Neural progenitor cell (in vitro differentiated cells): ENCODE results near the gene HLA-DOB. TPM values are rescaled to one million over a fixed set of nuclear protein-coding genes. Genes with fewer than 3 reads are reported as not detected.

Experiments used
- DNase-seq: peaks from one replicate; pipeline ENCODE4 v3.0.0-alpha.2; 2016; ENCODE audit warnings: low spot score
- H2AFZ ChIP-seq: fragments of 200-600 bp; sonication (generic); replicated peaks from 2 replicates; pipeline ENCODE4 v1.6.1; 2016; ENCODE audit warnings: antibody characterized with exemption
- H3F3A ChIP-seq: fragments of 200-600 bp; sonication (generic); 2 replicates; pipeline ENCODE4 v1.6.1; 2016; ENCODE audit warnings: antibody characterized with exemption, low read depth
- H3K27ac ChIP-seq: fragments of 200-600 bp; sonication (generic); 2 replicates; pipeline ENCODE4 v1.5.1; 2016; ENCODE audit warnings: mild to moderate bottlenecking
- H3K27me3 ChIP-seq: fragments of 200-600 bp; sonication (generic); 2 replicates; pipeline ENCODE4 v1.6.1; 2016; ENCODE audit warnings: mild to moderate bottlenecking, moderate library complexity
- H3K36me3 ChIP-seq: fragments of 200-600 bp; sonication (generic); 2 replicates; pipeline ENCODE4 v1.5.1; 2016
- H3K4me1 ChIP-seq: fragments of 200-600 bp; sonication (generic); 2 replicates; pipeline ENCODE4 v1.6.1; 2016; ENCODE audit warnings: mixed run types
- H3K4me2 ChIP-seq: fragments of 200-600 bp; sonication (generic); 2 replicates; pipeline ENCODE4 v1.6.1; 2016
- H3K4me3 ChIP-seq: fragments of 200-600 bp; sonication (generic); 2 replicates; pipeline ENCODE4 v1.5.1; 2016
- H3K79me2 ChIP-seq: fragments of 200-600 bp; sonication (generic); 2 replicates; pipeline ENCODE4 v1.6.1; 2016; ENCODE audit warnings: low read depth
- H3K9ac ChIP-seq: fragments of 200-600 bp; sonication (generic); 2 replicates; pipeline ENCODE4 v1.6.1; 2016
- H3K9me3 ChIP-seq: fragments of 200-600 bp; sonication (generic); 2 replicates; pipeline ENCODE4 v1.5.1; 2016; ENCODE audit warnings: low read depth
- H4K20me1 ChIP-seq: fragments of 200-600 bp; sonication (generic); 2 replicates; pipeline ENCODE4 v1.6.1; 2016; ENCODE audit warnings: low read depth
- H3K27ac Mint-ChIP-seq: 3 replicates; pipeline ENCODE4 v1.8.0; 2021; ENCODE audit warnings: mixed read lengths
- H3K27me3 Mint-ChIP-seq: 2 replicates; pipeline ENCODE4 v1.8.0; 2022; ENCODE audit warnings: low read depth, mild to moderate bottlenecking, inconsistent platforms, moderate library complexity, mixed read lengths; ENCODE audit not compliant: insufficient read depth
- H3K36me3 Mint-ChIP-seq: 3 replicates; pipeline ENCODE4 v1.8.0; 2021; ENCODE audit warnings: mixed read lengths
- H3K4me1 Mint-ChIP-seq: 3 replicates; pipeline ENCODE4 v1.8.0; 2021; ENCODE audit warnings: mixed read lengths
- H3K4me3 Mint-ChIP-seq: 3 replicates; pipeline ENCODE4 v1.8.0; 2021; ENCODE audit warnings: mild to moderate bottlenecking, moderate library complexity, mixed read lengths
- H3K9me3 Mint-ChIP-seq: 3 replicates; pipeline ENCODE4 v1.8.0; 2020; ENCODE audit warnings: mixed read lengths
- CTCF ChIP-seq: fragments of 200-600 bp; sonication (generic); IDR thresholded peaks from 2 replicates; pipeline ENCODE4 v1.5.1; 2017; ENCODE audit warnings: antibody characterized with exemption, mild to moderate bottlenecking
- EZH2 ChIP-seq: fragments of 200-600 bp; sonication (generic); IDR thresholded peaks from 2 replicates; pipeline ENCODE4 v1.6.1; 2017; ENCODE audit warnings: antibody characterized with exemption, mild to moderate bottlenecking, moderate library complexity
- EZH2phosphoT487 ChIP-seq: fragments of 200-600 bp; sonication (generic); IDR thresholded peaks from 2 replicates; pipeline ENCODE4 v1.6.1; 2017; ENCODE audit warnings: antibody characterized with exemption
- total RNA-seq: library from RNA; depleted of rRNA; stranded (reverse); fragments of >200 nt; gene quantifications from 2 replicates; pipeline ENCODE4 v1.2.3, GENCODE V29; 2015; ENCODE audit warnings: low replicate concordance

Gene HLA-DOB
- total RNA-seq, 1 donor from 2014 or later, result 2.6 TPM

- no peaks in the 10 kb centered on the region for H3F3A ChIP-seq
- no peaks in the 10 kb centered on the region for H3K9me3 ChIP-seq
- Mint-ChIP-seq H3K4me1 (no peaks in the 10 kb centered on the region), H3K27ac (no peak overlapping the region), H3K4me3 (no peak overlapping the region), H3K36me3 (no peaks in the 10 kb centered on the region), H3K9me3 (no peaks in the 10 kb centered on the region), H3K27me3 (peaks cover 6% of the 10 kb centered on the region)
- H2AFZ ChIP-seq, result no peak overlapping the region
- H3K27me3 ChIP-seq, result no peaks in the 10 kb centered on the region
- no peak overlapping the region for H3K4me3 ChIP-seq
- H3K4me2 ChIP-seq, result no peak overlapping the region
- no peaks in the 10 kb centered on the region for H3K36me3 ChIP-seq
- H3K4me1 ChIP-seq, result no peaks in the 10 kb centered on the region
- TF ChIP-seq EZH2phosphoT487, result no peak
- no peak for TF ChIP-seq CTCF
- TF ChIP-seq EZH2, result no peak
- no peaks in the 10 kb centered on the region for H3K79me2 ChIP-seq
- H4K20me1 ChIP-seq, result no peaks in the 10 kb centered on the region
- no peak for DNase-seq
- no peak overlapping the region for H3K27ac ChIP-seq
- H3K9ac ChIP-seq, result no peak overlapping the region
Observed at GRCh38 chr6:32774426-32774825, 42.4 kb downstream of the HLA-DOB start.

GRCh38 chr6:32772656-32773055 lies 44.1 kb downstream of the HLA-DOB start:
- Histone ChIP-seq H3K79me2 (no peaks in the 10 kb centered on the region), H3K27me3 (no peaks in the 10 kb centered on the region), H3K9me3 (no peaks in the 10 kb centered on the region), H3K4me3 (no peak overlapping the region), H3K4me2 (no peak overlapping the region), H3K36me3 (no peaks in the 10 kb centered on the region), H3F3A (no peaks in the 10 kb centered on the region), H2AFZ (no peak overlapping the region), H3K27ac (no peak overlapping the region), H4K20me1 (no peaks in the 10 kb centered on the region), H3K9ac (no peak overlapping the region), H3K4me1 (no peaks in the 10 kb centered on the region)
- TF ChIP-seq CTCF (no peak), EZH2 (no peak), EZH2phosphoT487 (no peak)
- H3K4me3 Mint-ChIP-seq, result no peak overlapping the region
- DNase-seq, result no peak
- H3K36me3 Mint-ChIP-seq, result no peaks in the 10 kb centered on the region
- H3K27ac Mint-ChIP-seq, result no peak overlapping the region
- H3K27me3 Mint-ChIP-seq, result peaks cover 3% of the 10 kb centered on the region
- no peaks in the 10 kb centered on the region for H3K9me3 Mint-ChIP-seq
- H3K4me1 Mint-ChIP-seq, result no peaks in the 10 kb centered on the region

GRCh38 chr6:32764048-32764447 lies 52.8 kb downstream of the HLA-DOB start:
- DNase-seq, result no peak
- no peaks in the 10 kb centered on the region for H3K27me3 Mint-ChIP-seq
- no peaks in the 10 kb centered on the region for H3F3A ChIP-seq
- H3K9ac ChIP-seq, result no peak overlapping the region
- no peak overlapping the region for H3K27ac ChIP-seq
- no peak overlapping the region for H3K4me2 ChIP-seq
- H2AFZ ChIP-seq, result no peak overlapping the region
- H3K9me3 Mint-ChIP-seq, result no peaks in the 10 kb centered on the region
- H4K20me1 ChIP-seq, result no peaks in the 10 kb centered on the region
- H3K27me3 ChIP-seq, result no peaks in the 10 kb centered on the region
- no peaks in the 10 kb centered on the region for H3K4me1 Mint-ChIP-seq
- H3K27ac Mint-ChIP-seq, result no peak overlapping the region
- no peaks in the 10 kb centered on the region for H3K36me3 ChIP-seq
- H3K4me3 ChIP-seq, result no peak overlapping the region
- H3K4me1 ChIP-seq, result no peaks in the 10 kb centered on the region
- no peaks in the 10 kb centered on the region for H3K36me3 Mint-ChIP-seq
- H3K9me3 ChIP-seq, result no peaks in the 10 kb centered on the region
- H3K4me3 Mint-ChIP-seq, result no peak overlapping the region
- no peak for TF ChIP-seq EZH2
- TF ChIP-seq EZH2phosphoT487, result no peak
- TF ChIP-seq CTCF, result no peak
- no peaks in the 10 kb centered on the region for H3K79me2 ChIP-seq

GRCh38 chr6:32763421-32763820 lies 53.4 kb downstream of the HLA-DOB start, which contains the start of gene HLA-DQB2:
Gene HLA-DQB2, minus strand, starts transcription at chr6:32763532. Its CDS starts 62 bp downstream, at chr6:32763470.
- no peaks in the 10 kb centered on the region for H4K20me1 ChIP-seq
- H3K9me3 ChIP-seq, result no peaks in the 10 kb centered on the region
- no peaks in the 10 kb centered on the region for H3K4me1 ChIP-seq
- no peaks in the 10 kb centered on the region for H3K9me3 Mint-ChIP-seq
- no peak within 1 kb of the TSS for H3K27ac Mint-ChIP-seq
- H3F3A ChIP-seq, result no peaks in the 10 kb centered on the region
- DNase-seq, result no peak
- H3K79me2 ChIP-seq, result no peaks in the 10 kb centered on the region
- H2AFZ ChIP-seq, result no peak within 1 kb of the TSS
- no peaks in the 10 kb centered on the region for H3K27me3 ChIP-seq
- no peak within 1 kb of the TSS for H3K27ac ChIP-seq
- no peak within 1 kb of the TSS for H3K9ac ChIP-seq
- no peak within 1 kb of the TSS for H3K4me3 ChIP-seq
- H3K4me2 ChIP-seq, result no peak within 1 kb of the TSS
- TF ChIP-seq EZH2, result no peak
- no peak for TF ChIP-seq CTCF
- TF ChIP-seq EZH2phosphoT487, result no peak
- H3K4me1 Mint-ChIP-seq, result no peaks in the 10 kb centered on the region
- H3K36me3 ChIP-seq, result no peaks in the 10 kb centered on the region
- no peaks in the 10 kb centered on the region for H3K27me3 Mint-ChIP-seq
- no peak within 1 kb of the TSS for H3K4me3 Mint-ChIP-seq
- H3K36me3 Mint-ChIP-seq, result no peaks in the 10 kb centered on the region
